HEK293 (cell line): ENCODE measurements around the gene CHST4.

Experiments used
- CTCF ChIA-PET: fragments of 350-600 bp; formaldehyde crosslinking; extraction: SDS; loops from one replicate; lab custom pipeline; 2021; ENCODE audit warnings: antibody characterized with exemption; lab: Yijun Ruan, JAX
- POLR2A ChIA-PET: fragments of 300-600 bp; formaldehyde crosslinking; extraction: SDS; loops from one replicate; lab custom pipeline; 2020; ENCODE audit warnings: antibody characterized with exemption, inconsistent platforms; lab: Yijun Ruan, JAX
- H3K27ac ChIP-seq: fragments of 200-500 bp; sonication (Bioruptor generic); 2 replicates; pipeline ENCODE4 v1.5.1; 2014; ENCODE audit warnings: low read depth, low read length, control low read depth, inconsistent platforms; ENCODE audit errors: extremely low read depth
- H3K36me3 ChIP-seq, 2 experiments: fragments of 200-500 bp in 1 of 2; sonication (Bioruptor generic) in 1 of 2; 1 replicate in 1 of 2; 2 replicates in 1 of 2; pipeline ENCODE4 v1.5.1; 2014 to 2017; ENCODE audit warnings: inconsistent platforms in 2 of 2, low read length in 2 of 2; ENCODE audit not compliant: control insufficient read depth in 2 of 2, insufficient read depth in 1 of 2
- H3K4me1 ChIP-seq: fragments of 200-500 bp; sonication (Bioruptor generic); 2 replicates; pipeline ENCODE4 v1.5.1; 2014; ENCODE audit warnings: mild to moderate bottlenecking, low read length, inconsistent platforms; ENCODE audit not compliant: control insufficient read depth, insufficient read depth
- H3K4me3 ChIP-seq: 2 replicates; pipeline ENCODE4 v1.5.1; 2011; ENCODE audit warnings: low read depth, mild to moderate bottlenecking, control low read depth, low read length, moderate library complexity
- H3K9me3 ChIP-seq: fragments of 200-500 bp; sonication (Bioruptor generic); 2 replicates; pipeline ENCODE4 v1.5.1; 2014; ENCODE audit warnings: low read depth, low read length, inconsistent platforms; ENCODE audit not compliant: control insufficient read depth, insufficient read depth
- AEBP2 ChIP-seq: fragments of 450-650 bp; formaldehyde crosslinking; IDR thresholded peaks from 2 replicates; pipeline ENCODE4 v1.5.1; 2016; ENCODE audit warnings: missing biosample characterization, missing genetic modification characterization, borderline replicate concordance
- BCL11B ChIP-seq: fragments of 450-650 bp; formaldehyde crosslinking; IDR thresholded peaks from 2 replicates; pipeline ENCODE4 v1.5.1; 2016; ENCODE audit warnings: low read depth, missing biosample characterization, missing genetic modification characterization
- HOXD13 ChIP-seq: sonication (generic); formaldehyde crosslinking; IDR thresholded peaks from 2 replicates; pipeline ENCODE4 v1.8.0; 2022; ENCODE audit warnings: missing genetic modification reagents, borderline replicate concordance
- INSM2 ChIP-seq: fragments of 450-650 bp; formaldehyde crosslinking; IDR thresholded peaks from 2 replicates; pipeline ENCODE4 v1.5.1; 2016; ENCODE audit warnings: missing biosample characterization, missing genetic modification characterization
- REPIN1 ChIP-seq: fragments of 450-650 bp; formaldehyde crosslinking; IDR thresholded peaks from 2 replicates; pipeline ENCODE4 v1.5.1; 2017; ENCODE audit warnings: missing biosample characterization, missing genetic modification characterization, low read depth
- TCF7L2 ChIP-seq: IDR thresholded peaks from 2 replicates; pipeline ENCODE4 v1.6.1; 2011; ENCODE audit warnings: low read depth, mild to moderate bottlenecking, inconsistent platforms, low read length, moderate library complexity, borderline replicate concordance
- TSHZ1 ChIP-seq: fragments of 450-650 bp; formaldehyde crosslinking; IDR thresholded peaks from 2 replicates; pipeline ENCODE4 v1.5.1; 2016; ENCODE audit warnings: missing biosample characterization, missing genetic modification characterization, borderline replicate concordance
- ZNF132 ChIP-seq: fragments of 450-650 bp; formaldehyde crosslinking; IDR thresholded peaks from 2 replicates; pipeline ENCODE4 v1.5.1; 2017; ENCODE audit warnings: missing biosample characterization, missing genetic modification characterization, borderline replicate concordance
- ZNF174 ChIP-seq: fragments of 450-650 bp; formaldehyde crosslinking; IDR thresholded peaks from 2 replicates; pipeline ENCODE4 v1.5.0; 2017; ENCODE audit warnings: missing biosample characterization, mild to moderate bottlenecking, missing genetic modification characterization
- ZNF223 ChIP-seq: fragments of 450-650 bp; formaldehyde crosslinking; IDR thresholded peaks from 2 replicates; pipeline ENCODE4 v1.5.1; 2016; ENCODE audit warnings: missing biosample characterization, missing genetic modification characterization
- ZNF266 ChIP-seq: fragments of 450-650 bp; formaldehyde crosslinking; IDR thresholded peaks from 2 replicates; pipeline ENCODE4 v1.5.1; 2016; ENCODE audit warnings: missing biosample characterization, missing genetic modification characterization, low read depth
- ZNF341 ChIP-seq: fragments of 450-650 bp; formaldehyde crosslinking; IDR thresholded peaks from 2 replicates; pipeline ENCODE4; 2016; ENCODE audit warnings: low read depth, missing biosample characterization, missing genetic modification characterization
- ZNF394 ChIP-seq: fragments of 450-650 bp; formaldehyde crosslinking; IDR thresholded peaks from 2 replicates; pipeline ENCODE4 v1.5.1; 2016; ENCODE audit warnings: missing biosample characterization, missing genetic modification characterization, mild to moderate bottlenecking, moderate library complexity, borderline replicate concordance
- ZNF658 ChIP-seq: fragments of 450-650 bp; formaldehyde crosslinking; IDR thresholded peaks from 2 replicates; pipeline ENCODE4; 2016; ENCODE audit warnings: missing biosample characterization, missing genetic modification characterization
- ZNF670 ChIP-seq: fragments of 450-650 bp; formaldehyde crosslinking; IDR thresholded peaks from 2 replicates; pipeline ENCODE4 v1.5.1; 2016; ENCODE audit warnings: missing biosample characterization, missing genetic modification characterization, low read depth
- ZNF777 ChIP-seq: fragments of 450-650 bp; formaldehyde crosslinking; IDR thresholded peaks from 2 replicates; pipeline ENCODE4 v1.5.1; 2017; ENCODE audit warnings: missing biosample characterization, missing genetic modification characterization, borderline replicate concordance
- ZXDB ChIP-seq: fragments of 450-650 bp; formaldehyde crosslinking; IDR thresholded peaks from 2 replicates; pipeline ENCODE4 v1.5.1; 2016; ENCODE audit warnings: missing biosample characterization, missing genetic modification characterization

Gene CHST4

GRCh38 chr16:71520550-71520949, 5.7 kb upstream of the CHST4 start:
- H3K27ac ChIP-seq: no peak overlapping the region
- no peaks in the 10 kb centered on the region for H3K9me3 ChIP-seq
- no peak overlapping the region for H3K4me3 ChIP-seq
- ChIA-PET CTCF (interaction anchor here (0.6 to 1.9 kb wide), 5 partner anchors 18 to 90 kb away, joined by 3 to 11 read pairs (median 6); no protein-coding TSS in a partner anchor), POLR2A (no interaction called here)
- TF ChIP-seq ZNF777 (tag by site-specific recombination): no peak
- no peak for TF ChIP-seq INSM2 (tag by site-specific recombination)
- no peaks in the 10 kb centered on the region for H3K36me3 ChIP-seq
- H3K4me1 ChIP-seq: no peaks in the 10 kb centered on the region

GRCh38 chr16:71524566-71525553, 1.4 kb upstream of the CHST4 start:
- CTCF ChIA-PET: interaction anchor here (2.6 kb wide), 1 partner anchor 25 kb away, joined by 18 read pairs; no protein-coding TSS in a partner anchor
- POLR2A ChIA-PET: interaction anchor here (2.0 kb wide), 1 partner anchor 40 kb away, joined by 11 read pairs; no protein-coding TSS in a partner anchor
- Histone ChIP-seq H3K36me3 (no peaks in the 10 kb centered on the region), H3K27ac (no peak overlapping the region), H3K4me3 (no peak overlapping the region), H3K4me1 (peaks cover 6% of the 10 kb centered on the region), H3K9me3 (no peaks in the 10 kb centered on the region)
- no peak for TF ChIP-seq ZNF132 (tag by site-specific recombination)

- Histone ChIP-seq H3K4me1 (peaks cover 6% of the 10 kb centered on the region), H3K9me3 (no peaks in the 10 kb centered on the region), H3K27ac (no peak overlapping the region), H3K36me3 (no peaks in the 10 kb centered on the region), H3K4me3 (no peak overlapping the region)
- CTCF ChIA-PET: interaction anchor here (0.6 kb wide), 1 partner anchor 227 kb away, joined by 3 read pairs; no protein-coding TSS in a partner anchor
- POLR2A ChIA-PET: no interaction called here
- TF ChIP-seq ZNF223 (tag by site-specific recombination): no peak
- TF ChIP-seq BCL11B (tag by site-specific recombination): no peak
- TF ChIP-seq ZNF174: no peak
- no peak for TF ChIP-seq ZNF394
- no peak for TF ChIP-seq ZNF658
- no peak for TF ChIP-seq ZNF341 (tag by site-specific recombination)
- TF ChIP-seq HOXD13 (CRISPR knock-in tag): no peak
- TF ChIP-seq ZXDB: no peak
- TF ChIP-seq ZNF670: no peak
Measured at GRCh38 chr16:71528257-71528656, 2.0 kb downstream of the CHST4 start.

GRCh38 chr16:71528863-71529262, 2.6 kb downstream of the CHST4 start:
- Histone ChIP-seq H3K4me3 (no peak overlapping the region), H3K4me1 (peaks cover 6% of the 10 kb centered on the region), H3K27ac (no peak overlapping the region), H3K36me3 (no peaks in the 10 kb centered on the region), H3K9me3 (no peaks in the 10 kb centered on the region)
- no peak for TF ChIP-seq TCF7L2
- no peak for TF ChIP-seq AEBP2 (tag by site-specific recombination)
- no peak for TF ChIP-seq TSHZ1 (tag by site-specific recombination)
- TF ChIP-seq REPIN1 (tag by site-specific recombination): no peak
- TF ChIP-seq ZNF266 (tag by site-specific recombination): no peak
- ChIA-PET POLR2A (interaction anchor here (0.7 kb wide), 1 partner anchor 51 kb away, joined by 4 read pairs; no protein-coding TSS in a partner anchor), CTCF (interaction anchor here (1.2 to 1.7 kb wide), 3 partner anchors 14 to 116 kb away, joined by 3 to 6 read pairs (median 4); no protein-coding TSS in a partner anchor)
